Hindlimb muscle (tissue), 1 donor: ENCODE results near the gene ZNF316. TPM values are rescaled to one million over a fixed set of nuclear protein-coding genes. Genes with fewer than 3 reads are reported as not detected.
"Not testable (repeated sequence)": the region's sequence is repeated elsewhere in the genome, so short reads cannot be mapped to it uniquely, and the experiment has no call there.

Experiments
- DNase-seq: peaks from one replicate; pipeline ENCODE4 v3.0.0-alpha.2; 2013
- polyA plus RNA-seq: library from polyadenylated mRNA; unstranded; fragments of 120-200 nt; gene quantifications from one replicate; pipeline ENCODE4 v1.2.1, GENCODE V29; 2013; ENCODE audit not compliant: insufficient read length

ZNF316 gene
- polyA plus RNA-seq, 1 donor = 31.3 TPM

GRCh38 chr7:6621195-6622133 is 15.7 kb upstream of the ZNF316 start:
- DNase-seq = no peak

GRCh38 chr7:6622134-6622710 is 14.9 kb upstream of the ZNF316 start:
- DNase-seq = no peak

GRCh38 chr7:6623589-6624245 is 13.4 kb upstream of the ZNF316 start:
- no peak for DNase-seq

GRCh38 chr7:6624246-6624611 is 12.9 kb upstream of the ZNF316 start:
- no peak for DNase-seq

GRCh38 chr7:6628045-6628444 is 9.1 kb upstream of the ZNF316 start:
- DNase-seq = no peak

GRCh38 chr7:6630007-6630849 is 6.9 kb upstream of the ZNF316 start:
- no peak for DNase-seq

GRCh38 chr7:6631605-6632004 is 5.5 kb upstream of the ZNF316 start:
- no peak for DNase-seq

- no peak for DNase-seq
These were observed 3.1 kb upstream of the ZNF316 start for GRCh38 chr7:6634021-6634420.

GRCh38 chr7:6634971-6635370 is 2.1 kb upstream of the ZNF316 start:
- DNase-seq = not testable (repeated sequence)

GRCh38 chr7:6637544-6638229 is 569 bp downstream of the ZNF316 start:
- DNase-seq = no peak

- no peak for DNase-seq
These were observed 1.9 kb downstream of the ZNF316 start for GRCh38 chr7:6639032-6639431.

GRCh38 chr7:6639627-6640026 is 2.5 kb downstream of the ZNF316 start:
- no peak for DNase-seq

GRCh38 chr7:6640246-6640721 is 3.2 kb downstream of the ZNF316 start:
- no peak for DNase-seq

- DNase-seq = no peak
These were observed 4.4 kb downstream of the ZNF316 start for GRCh38 chr7:6641305-6642035.

- no peak for DNase-seq
These were observed 5.2 kb downstream of the ZNF316 start for GRCh38 chr7:6642239-6642839.

- no peak for DNase-seq
These were observed 5.9 kb downstream of the ZNF316 start for GRCh38 chr7:6642861-6643640.

GRCh38 chr7:6643915-6644625 is 7.0 kb downstream of the ZNF316 start:
- DNase-seq = no peak

GRCh38 chr7:6644728-6645127 is 7.6 kb downstream of the ZNF316 start:
- DNase-seq = no peak

GRCh38 chr7:6646465-6646864 is 9.3 kb downstream of the ZNF316 start:
- DNase-seq = no peak
